Upper lobe of left lung (tissue), 6 donors: ENCODE results near the gene AAK1. TPM values are rescaled to one million over a fixed set of nuclear protein-coding genes. Genes with fewer than 3 reads are reported as not detected.
"Not testable (repeated sequence)": the region's sequence is repeated elsewhere in the genome, so short reads cannot be mapped to it uniquely, and the experiment has no call there.

Source experiments
- ATAC-seq, 2 donors: fragments of 200-7000 bp; cut with Tn5 transposase; one replicate each; pipeline ENCODE4 v1.9.1; 2022; ENCODE audit warnings: mild to moderate bottlenecking in 2 of 2, moderate library complexity in 2 of 2; ENCODE audit not compliant: low FRiP score in 2 of 2
- DNase-seq, 2 donors: peaks; one replicate each; pipeline ENCODE4 v3.0.0-alpha.2; 2019 to 2020
- H3K27ac ChIP-seq, 4 donors: fragments of 200-600 bp; sonication (generic); one replicate each; pipeline ENCODE4 v1.5.1; 2016 to 2019
- H3K27me3 ChIP-seq, 4 donors: fragments of 200-600 bp; sonication (generic); one replicate each; pipeline ENCODE4 v1.5.1; 2017 to 2019
- H3K36me3 ChIP-seq, 4 donors: fragments of 200-600 bp; sonication (generic); one replicate each; pipeline ENCODE4 v1.5.1; 2016 to 2019
- H3K4me1 ChIP-seq, 4 donors: fragments of 200-600 bp; sonication (generic); one replicate each; pipeline ENCODE4 v1.5.1; 2018 to 2019
- H3K4me3 ChIP-seq, 4 donors: fragments of 200-600 bp; sonication (generic); one replicate each; pipeline ENCODE4 v1.5.1; 2017 to 2019; ENCODE audit warnings: mild to moderate bottlenecking in 2 of 4, moderate library complexity in 1 of 4
- H3K9me3 ChIP-seq, 4 donors: fragments of 200-600 bp; sonication (generic); one replicate each; pipeline ENCODE4 v1.5.1; 2018 to 2019
- EP300 ChIP-seq, 4 donors: sonication (generic); formaldehyde crosslinking; IDR thresholded peaks; one replicate each; pipeline ENCODE4 v1.5.1; 2017; ENCODE audit warnings: antibody characterized with exemption in 4 of 4, control low read depth in 2 of 4
- POLR2A ChIP-seq, 4 donors: fragments of 450-650 bp; IDR thresholded peaks; one replicate each; pipeline ENCODE4 v1.5.1; 2016 to 2017; ENCODE audit warnings: antibody characterized with exemption in 4 of 4, mild to moderate bottlenecking in 2 of 4
- POLR2AphosphoS5 ChIP-seq, 2 donors: sonication (generic); formaldehyde crosslinking; IDR thresholded peaks; one replicate each; pipeline ENCODE4 v1.5.1; 2017; ENCODE audit warnings: antibody characterized with exemption in 2 of 2
- WGBS, 2 donors: methylation state at CpG; one replicate each; pipeline ENCODE4 v1.1.5; 2017 to 2018; 5-methylcytosine and 5-hydroxymethylcytosine counted together
- small RNA-seq, 4 donors: library from RNA; depleted of rRNA; stranded (forward); fragments of <200 nt; gene quantifications; one replicate each; pipeline ENCODE3, GENCODE V24; 2016
- total RNA-seq, 6 donors: library from RNA; depleted of rRNA in 4 of 6; stranded (reverse); fragments of >200 nt in 4 of 6; gene quantifications; one replicate each; pipeline versions ENCODE4 v1.1.0 to v1.2.1, GENCODE V29; 2016 to 2021
- TF ChIP-seq, protein P1 (sequence below), 6 experiments: fragments of 450-650 bp in 4 of 6; fragments of 200-600 bp in 2 of 6; sonication (generic) in 2 of 6; IDR thresholded peaks; one replicate each; pipeline ENCODE4 v1.5.1; 2016 to 2019; ENCODE audit warnings: antibody characterized with exemption in 6 of 6
- donor health status: DM: no; HTN: no; CAD: no; lungs with moderate emphysema.
- donor health status: DM: no; HTN: yes; CAD: no; lungs with severe emphysema.

Gene AAK1
- total RNA-seq, 6 donors from 2014 or later, result 45.1 to 105 (median 58.8) TPM

DNA sequence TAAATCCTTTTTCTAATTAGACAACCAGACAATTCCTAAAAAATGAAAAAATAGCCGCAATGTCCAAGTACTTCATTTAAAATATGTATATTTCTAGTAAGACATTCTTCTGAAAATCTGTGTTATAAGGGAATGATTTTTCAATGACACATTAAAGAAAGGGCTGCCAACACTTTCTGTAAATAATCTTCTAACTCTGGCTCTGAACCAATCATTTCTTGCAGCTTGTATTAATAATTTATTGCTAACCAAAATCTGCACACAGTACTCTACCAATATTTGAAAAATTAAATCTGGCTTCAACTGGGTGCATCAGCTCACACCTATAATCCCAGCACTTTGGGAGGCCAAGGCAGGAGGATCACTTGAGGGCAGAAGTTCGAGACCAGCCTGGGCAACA is 214.6 kb downstream of the AAK1 start:
- WGBS, 2 donors, result 79 to 92% methylated on average over 2 of the region's 2 CpGs

DNA sequence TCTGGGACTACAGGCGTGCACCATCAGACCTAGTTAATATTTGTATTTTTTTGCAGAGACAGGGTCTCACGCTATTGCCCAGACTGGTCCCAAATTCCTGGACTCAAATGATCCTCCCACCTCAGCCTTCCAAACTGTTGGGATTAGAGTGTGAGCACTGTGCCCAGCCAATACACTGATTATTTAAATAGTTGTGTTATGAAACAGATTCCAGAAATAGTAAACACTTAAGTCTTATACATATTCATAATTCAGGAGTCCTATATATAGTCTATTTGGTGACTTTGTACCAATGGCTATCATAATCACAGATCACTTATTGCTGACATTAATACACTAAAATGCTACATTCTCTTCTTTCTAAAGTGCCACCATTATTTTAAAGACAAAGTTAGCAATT is 219.1 kb downstream of the AAK1 start:
- WGBS, 2 donors, result 95 to 100% methylated on average over 2 of the region's 2 CpGs
- H3K4me3 ChIP-seq, result no peak overlapping the region

More for the DNA sequence above, 214.6 kb downstream of the AAK1 start:
- Histone ChIP-seq H3K36me3 (peaks cover 2 to 61% (median 40%) of the 10 kb centered on the region in 4 donors), H3K4me1 (no peaks in the 10 kb centered on the region), H3K27me3 (no peaks in the 10 kb centered on the region), H3K27ac (no peak overlapping the region), H3K9me3 (no peaks in the 10 kb centered on the region), H3K4me3 (no peak overlapping the region)
- DNase-seq (no peak), ATAC-seq (no peak)
- TF ChIP-seq POLR2AphosphoS5 (IDR thresholded peaks at IDR 0.05) (no peak), EP300 (IDR thresholded peaks at IDR 0.05) (no peak), POLR2A (IDR thresholded peaks at IDR 0.05) (no peak)
- TF ChIP-seq, protein P1, sequence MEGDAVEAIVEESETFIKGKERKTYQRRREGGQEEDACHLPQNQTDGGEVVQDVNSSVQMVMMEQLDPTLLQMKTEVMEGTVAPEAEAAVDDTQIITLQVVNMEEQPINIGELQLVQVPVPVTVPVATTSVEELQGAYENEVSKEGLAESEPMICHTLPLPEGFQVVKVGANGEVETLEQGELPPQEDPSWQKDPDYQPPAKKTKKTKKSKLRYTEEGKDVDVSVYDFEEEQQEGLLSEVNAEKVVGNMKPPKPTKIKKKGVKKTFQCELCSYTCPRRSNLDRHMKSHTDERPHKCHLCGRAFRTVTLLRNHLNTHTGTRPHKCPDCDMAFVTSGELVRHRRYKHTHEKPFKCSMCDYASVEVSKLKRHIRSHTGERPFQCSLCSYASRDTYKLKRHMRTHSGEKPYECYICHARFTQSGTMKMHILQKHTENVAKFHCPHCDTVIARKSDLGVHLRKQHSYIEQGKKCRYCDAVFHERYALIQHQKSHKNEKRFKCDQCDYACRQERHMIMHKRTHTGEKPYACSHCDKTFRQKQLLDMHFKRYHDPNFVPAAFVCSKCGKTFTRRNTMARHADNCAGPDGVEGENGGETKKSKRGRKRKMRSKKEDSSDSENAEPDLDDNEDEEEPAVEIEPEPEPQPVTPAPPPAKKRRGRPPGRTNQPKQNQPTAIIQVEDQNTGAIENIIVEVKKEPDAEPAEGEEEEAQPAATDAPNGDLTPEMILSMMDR (IDR thresholded peaks at IDR 0.05), result no peak

DNA sequence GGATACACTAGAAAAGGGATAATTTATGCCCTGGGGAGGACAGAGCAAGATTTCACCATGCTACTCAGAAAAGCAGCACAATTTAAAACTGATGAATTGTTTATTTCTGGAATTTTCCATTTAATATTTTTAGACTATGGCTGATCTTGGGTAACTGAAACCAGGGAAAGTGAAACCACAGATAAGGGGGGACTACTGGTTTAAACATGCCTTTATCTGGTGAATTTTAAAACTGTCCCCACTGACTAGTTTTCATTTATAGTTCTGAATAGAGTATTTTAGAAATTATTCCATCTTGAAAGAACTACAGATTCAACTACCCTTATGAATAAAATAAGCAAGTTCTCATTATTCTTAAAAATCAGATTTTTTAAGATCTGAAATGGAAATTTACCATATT is 221.3 kb downstream of the AAK1 start:
- ATAC-seq (no peak), DNase-seq (no peak)
- no peaks in the 10 kb centered on the region for H3K9me3 ChIP-seq
- peaks cover 0 to 2% (median 0%) of the 10 kb centered on the region in 4 donors for H3K4me1 ChIP-seq
- H3K27ac ChIP-seq, result no peak overlapping the region
- TF ChIP-seq POLR2AphosphoS5 (IDR thresholded peaks at IDR 0.05), result no peak
- no peak for TF ChIP-seq EP300 (IDR thresholded peaks at IDR 0.05)
- TF ChIP-seq POLR2A (IDR thresholded peaks at IDR 0.05), result no peak
- TF ChIP-seq, protein P1 (IDR thresholded peaks at IDR 0.05), result no peak
- no peak overlapping the region for H3K4me3 ChIP-seq
- H3K36me3 ChIP-seq, result peaks cover 10 to 67% (median 39%) of the 10 kb centered on the region in 4 donors
- no peaks in the 10 kb centered on the region for H3K27me3 ChIP-seq

More for the DNA sequence above, 219.1 kb downstream of the AAK1 start:
- TF ChIP-seq EP300 (IDR thresholded peaks at IDR 0.05) (no peak), POLR2A (IDR thresholded peaks at IDR 0.05) (no peak), POLR2AphosphoS5 (IDR thresholded peaks at IDR 0.05) (no peak)
- TF ChIP-seq, protein P1 (IDR thresholded peaks at IDR 0.05), result no peak
- peaks cover 0 to 65% (median 32%) of the 10 kb centered on the region in 4 donors for H3K36me3 ChIP-seq
- peaks cover 0 to 2% (median 0%) of the 10 kb centered on the region in 4 donors for H3K4me1 ChIP-seq
- no peak for ATAC-seq
- H3K27ac ChIP-seq, result no peak overlapping the region
- DNase-seq, result no peak
- H3K9me3 ChIP-seq, result no peaks in the 10 kb centered on the region
- H3K27me3 ChIP-seq, result no peaks in the 10 kb centered on the region

DNA sequence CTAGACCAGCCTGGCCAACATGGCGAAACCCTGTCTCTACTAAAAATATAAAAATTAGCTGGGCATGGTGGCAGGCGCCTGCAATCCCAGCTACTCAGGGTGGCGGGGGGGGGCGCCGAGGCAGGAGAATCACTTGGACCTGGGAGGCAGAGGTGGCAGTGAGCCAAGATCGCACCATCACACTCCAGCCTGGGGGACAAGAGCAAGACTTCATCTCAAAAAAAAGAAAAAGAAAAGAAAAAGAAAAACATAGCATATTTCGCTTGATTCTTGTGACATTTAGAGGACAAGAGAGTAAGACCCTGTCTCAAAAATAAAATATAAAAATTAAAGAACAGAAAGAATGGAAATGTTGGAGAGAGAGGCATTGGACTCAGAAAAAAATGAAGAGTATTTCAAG is 224.4 kb downstream of the AAK1 start:
- not testable (repeated sequence) for H3K27ac ChIP-seq, H3K4me3 ChIP-seq, H3K9me3 ChIP-seq, H3K4me1 ChIP-seq, H3K27me3 ChIP-seq, ATAC-seq
- WGBS, 2 donors, result 95 to 98% methylated on average over 7 of the region's 7 CpGs
- peak in 1 of 2 donors; percentile 46 for DNase-seq
- H3K36me3 ChIP-seq, result peaks cover 22 to 77% (median 37%) of the 10 kb centered on the region in 4 donors

DNA sequence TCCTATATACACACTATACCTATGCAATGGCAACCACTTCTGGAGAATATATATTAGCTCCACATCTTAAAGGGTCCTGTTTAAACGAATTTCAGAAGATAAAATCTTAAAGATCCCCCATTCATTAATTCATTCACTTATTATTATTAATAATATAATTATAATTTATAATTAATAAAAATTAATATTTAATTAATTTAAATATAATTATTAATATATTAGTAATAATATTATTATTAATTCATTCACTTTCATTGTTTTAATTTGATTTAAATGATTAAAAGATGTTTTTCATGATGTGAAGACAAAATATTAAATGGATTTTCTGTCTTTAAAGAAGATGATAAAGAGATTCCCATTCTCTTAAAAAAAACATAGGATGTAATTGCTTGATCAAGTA is 227.4 kb downstream of the AAK1 start:
- Histone ChIP-seq H3K36me3 (peaks cover 25 to 89% (median 49%) of the 10 kb centered on the region in 4 donors), H3K9me3 (no peaks in the 10 kb centered on the region), H3K4me3 (no peak overlapping the region), H3K27me3 (no peaks in the 10 kb centered on the region), H3K4me1 (no peaks in the 10 kb centered on the region), H3K27ac (no peak overlapping the region)
- no peak for DNase-seq
- ATAC-seq, result no peak
- WGBS, 2 donors, result 76 to 92% methylated on average over 1 of the region's 1 CpG
- TF ChIP-seq EP300 (IDR thresholded peaks at IDR 0.05) (no peak), POLR2AphosphoS5 (IDR thresholded peaks at IDR 0.05) (no peak), POLR2A (IDR thresholded peaks at IDR 0.05) (no peak)
- TF ChIP-seq, protein P1 (IDR thresholded peaks at IDR 0.05), result no peak

Small RNAs within 50 kb of the gene (small RNA-seq; reads per million reads assigned to genes)
- gene RN7SL604P (0 reads per million in 4 donors), gene SNORA36C (0 reads per million in 4 donors)

Other genes with a start within 250 kb of the AAK1 start
- gene NFU1, start 206.3 kb downstream of the AAK1 start, total RNA-seq, result 10 to 100 TPM; 23.0 to 49.8 (median 38.6) TPM
- 100 to 1,000 TPM in 5 of 6 donors, 10 to 100 TPM in 1; 84.0 to 214 (median 161) TPM for gene ANXA4, start 98.4 kb upstream of the AAK1 start, total RNA-seq
- 10 to 100 TPM; 11.9 to 23.1 (median 17.5) TPM for gene GMCL1, start 185.9 kb upstream of the AAK1 start, total RNA-seq